ENCODE results near the gene ZNF283.
"Not testable (repeated sequence)": the region's sequence is repeated elsewhere in the genome, so short reads cannot be mapped to it uniquely, and the experiment has no call there.

DNA sequence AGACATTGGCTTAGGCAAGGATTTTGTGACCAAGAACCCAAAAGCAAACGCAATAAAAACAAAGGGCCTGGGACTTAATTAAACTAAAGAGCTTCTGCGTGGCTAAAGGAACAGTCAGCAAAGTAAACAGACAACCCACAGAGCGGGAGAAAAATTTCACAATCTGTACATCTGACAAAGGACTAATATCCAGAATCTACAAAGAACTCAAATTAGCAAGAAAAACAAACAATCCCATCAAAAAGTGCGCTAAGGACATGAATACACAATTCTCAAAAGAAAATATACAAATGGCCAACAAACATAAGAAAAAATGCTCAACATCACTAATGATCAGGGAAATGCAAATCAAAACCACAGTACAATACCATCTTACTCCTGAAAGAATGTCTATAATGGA, 2.5 kb upstream of the ZNF283 start:
- TF ChIP-seq, protein P1, sequence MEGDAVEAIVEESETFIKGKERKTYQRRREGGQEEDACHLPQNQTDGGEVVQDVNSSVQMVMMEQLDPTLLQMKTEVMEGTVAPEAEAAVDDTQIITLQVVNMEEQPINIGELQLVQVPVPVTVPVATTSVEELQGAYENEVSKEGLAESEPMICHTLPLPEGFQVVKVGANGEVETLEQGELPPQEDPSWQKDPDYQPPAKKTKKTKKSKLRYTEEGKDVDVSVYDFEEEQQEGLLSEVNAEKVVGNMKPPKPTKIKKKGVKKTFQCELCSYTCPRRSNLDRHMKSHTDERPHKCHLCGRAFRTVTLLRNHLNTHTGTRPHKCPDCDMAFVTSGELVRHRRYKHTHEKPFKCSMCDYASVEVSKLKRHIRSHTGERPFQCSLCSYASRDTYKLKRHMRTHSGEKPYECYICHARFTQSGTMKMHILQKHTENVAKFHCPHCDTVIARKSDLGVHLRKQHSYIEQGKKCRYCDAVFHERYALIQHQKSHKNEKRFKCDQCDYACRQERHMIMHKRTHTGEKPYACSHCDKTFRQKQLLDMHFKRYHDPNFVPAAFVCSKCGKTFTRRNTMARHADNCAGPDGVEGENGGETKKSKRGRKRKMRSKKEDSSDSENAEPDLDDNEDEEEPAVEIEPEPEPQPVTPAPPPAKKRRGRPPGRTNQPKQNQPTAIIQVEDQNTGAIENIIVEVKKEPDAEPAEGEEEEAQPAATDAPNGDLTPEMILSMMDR (IDR thresholded peaks at IDR 0.05; ENCODE audit: low read depth, low read length): not testable (repeated sequence)
- TF ChIP-seq MYC (IDR thresholded peaks at IDR 0.05; ENCODE audit: low read depth, low read length); POLR2A (IDR thresholded peaks at IDR 0.05; ENCODE audit: extremely low read depth, insufficient read length): not testable (repeated sequence)
- TF ChIP-seq, protein P2, sequence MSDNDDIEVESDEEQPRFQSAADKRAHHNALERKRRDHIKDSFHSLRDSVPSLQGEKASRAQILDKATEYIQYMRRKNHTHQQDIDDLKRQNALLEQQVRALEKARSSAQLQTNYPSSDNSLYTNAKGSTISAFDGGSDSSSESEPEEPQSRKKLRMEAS (IDR thresholded peaks at IDR 0.05; ENCODE audit: low read depth, low read length): not testable (repeated sequence)
